Ramos (cell line): ENCODE measurements around the gene SPATA46.

Source experiments
- in situ Hi-C: fragments of 300-500 bp; cut with MboI; formaldehyde crosslinking; loops from one replicate; pipeline ENCODE4 v1.14.3; 2022; ENCODE audit warnings: low sequenced_read_pairs; ENCODE audit not compliant: unreplicated experiment

Gene SPATA46

GRCh38 chr1:162380061-162380846 is 3.6 kb upstream of the SPATA46 start:
- in situ Hi-C loops: no loop called here

GRCh38 chr1:162375463-162375862 is 1.2 kb downstream of the SPATA46 start:
- in situ Hi-C loops: no loop called here

- in situ Hi-C loops: no loop called here
Measured at GRCh38 chr1:162374406-162374805, 2.2 kb downstream of the SPATA46 start.

DNA sequence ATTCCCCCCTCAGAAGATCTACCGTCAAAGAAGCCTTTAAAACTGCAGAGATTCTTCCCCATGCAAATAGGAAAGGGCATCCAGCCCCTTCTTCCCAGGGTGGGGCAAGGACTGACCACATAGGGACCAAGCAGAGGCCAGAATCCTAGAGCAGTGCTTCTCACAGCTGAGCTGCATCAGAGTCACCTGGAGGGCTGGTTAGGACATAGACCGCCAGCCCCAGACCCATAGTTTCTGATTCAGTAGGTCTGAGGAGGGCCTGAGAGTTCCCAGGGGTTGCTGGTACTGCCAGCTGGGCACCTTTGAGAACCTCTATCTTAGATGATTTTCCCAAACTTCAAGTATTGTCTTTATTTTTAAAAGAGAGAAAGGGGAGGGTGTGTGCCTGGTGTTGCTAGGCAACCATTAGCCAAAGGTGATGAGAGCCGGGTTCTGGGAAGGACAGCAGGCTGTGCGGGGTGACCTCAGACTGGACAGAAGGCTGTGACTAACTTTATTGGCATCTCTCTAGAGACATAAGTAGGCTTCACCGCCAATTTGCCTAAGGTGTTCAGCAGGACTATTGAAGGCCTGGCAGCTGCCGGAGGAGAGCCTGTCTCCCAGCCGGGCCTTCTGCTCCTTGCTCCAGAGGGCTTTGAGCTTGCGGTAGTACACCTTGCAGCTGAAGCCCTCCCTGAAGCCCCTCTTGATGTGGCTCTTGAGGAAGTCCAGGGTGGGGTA is 3.0 kb downstream of the SPATA46 start:
- in situ Hi-C loops: no loop called here

GRCh38 chr1:162373072-162373427 is 3.6 kb downstream of the SPATA46 start:
- in situ Hi-C loops: no loop called here

DNA sequence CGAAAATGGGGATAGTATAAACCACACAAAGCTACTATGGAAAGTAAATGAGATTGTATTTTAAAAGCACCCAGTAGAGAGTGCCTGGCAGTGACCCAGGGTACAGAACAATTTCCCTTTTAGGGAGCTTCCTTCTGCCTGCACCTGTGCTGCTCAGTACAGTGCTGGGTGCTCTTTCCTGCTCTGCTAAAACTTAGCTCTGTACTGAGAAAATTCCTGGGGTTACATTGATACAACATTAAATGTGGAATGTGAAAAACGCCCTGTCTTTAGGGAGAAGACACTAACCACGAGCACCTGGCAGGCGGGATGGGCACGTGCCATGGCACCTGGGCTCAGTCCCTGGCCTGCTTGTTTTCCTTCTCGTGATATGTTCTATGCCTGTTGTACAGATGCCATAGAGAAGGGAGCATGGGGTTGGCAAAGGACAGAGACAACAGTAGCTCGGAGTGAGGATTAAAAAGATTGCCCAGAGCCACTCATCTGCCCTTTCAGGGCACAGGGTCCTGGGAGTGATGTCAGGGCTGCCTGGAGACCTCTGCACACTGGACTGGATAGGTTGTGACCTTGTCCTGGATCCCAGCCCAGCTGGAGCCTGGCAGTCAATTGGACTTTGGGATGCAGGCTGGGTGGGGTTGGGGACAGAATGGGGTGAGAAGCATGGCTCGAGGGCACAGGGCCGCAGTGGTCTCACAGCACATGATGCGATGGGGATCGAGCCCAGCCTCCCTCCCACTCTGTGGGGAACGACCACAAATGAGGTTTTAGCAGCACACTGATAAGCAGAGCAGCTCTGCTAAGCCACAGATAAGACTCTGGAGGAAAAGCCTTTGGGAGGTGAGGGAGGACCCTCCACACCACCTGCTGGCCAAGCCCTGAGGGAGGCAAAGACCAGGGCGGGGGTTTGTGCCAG is 4.2 kb downstream of the SPATA46 start:
- in situ Hi-C loops: no loop called here

GRCh38 chr1:162371611-162372010 is 5.0 kb downstream of the SPATA46 start:
- in situ Hi-C loops: no loop called here

DNA sequence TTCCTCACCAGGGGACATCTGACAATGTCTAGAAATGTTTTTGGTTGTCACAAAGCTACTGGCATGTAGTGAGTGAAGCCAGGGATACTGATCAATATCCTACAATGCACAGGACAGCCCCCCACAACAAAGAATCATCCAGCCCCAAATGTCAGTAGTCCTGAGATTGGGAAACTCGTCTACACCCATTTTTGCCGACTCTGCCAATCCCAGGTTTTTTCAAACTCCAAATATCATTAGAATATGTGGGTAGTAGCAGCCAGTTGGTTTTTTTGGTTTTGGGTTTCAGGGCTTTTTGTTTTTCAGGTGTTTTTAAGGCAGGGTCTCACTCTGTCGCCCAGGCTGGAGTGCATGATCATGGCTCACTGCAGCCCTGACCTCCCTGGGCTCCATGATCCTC is 5.9 kb downstream of the SPATA46 start:
- in situ Hi-C loops: no loop called here

DNA sequence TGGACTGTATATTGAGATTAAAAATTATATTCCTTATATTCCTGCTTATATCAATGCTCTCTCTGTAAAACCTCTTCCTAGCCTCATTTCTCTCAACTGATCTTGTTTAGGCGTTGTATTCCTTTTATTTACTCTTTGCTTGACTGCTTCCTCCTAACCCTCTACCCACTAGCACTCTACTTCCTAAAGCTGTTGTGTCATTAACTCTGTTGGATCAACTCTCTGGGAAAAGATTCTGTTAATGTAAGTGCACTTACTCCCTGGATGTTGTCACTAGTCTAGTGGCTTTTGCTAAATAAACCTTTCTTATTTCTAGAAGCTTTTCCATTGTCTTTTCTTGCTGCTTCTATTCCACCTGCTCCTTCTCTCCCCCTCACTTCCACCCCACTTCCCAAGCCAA is 6.5 kb downstream of the SPATA46 start:
- in situ Hi-C loops: no loop called here

GRCh38 chr1:162369571-162369970 is 7.1 kb downstream of the SPATA46 start:
- in situ Hi-C loops: no loop called here

DNA sequence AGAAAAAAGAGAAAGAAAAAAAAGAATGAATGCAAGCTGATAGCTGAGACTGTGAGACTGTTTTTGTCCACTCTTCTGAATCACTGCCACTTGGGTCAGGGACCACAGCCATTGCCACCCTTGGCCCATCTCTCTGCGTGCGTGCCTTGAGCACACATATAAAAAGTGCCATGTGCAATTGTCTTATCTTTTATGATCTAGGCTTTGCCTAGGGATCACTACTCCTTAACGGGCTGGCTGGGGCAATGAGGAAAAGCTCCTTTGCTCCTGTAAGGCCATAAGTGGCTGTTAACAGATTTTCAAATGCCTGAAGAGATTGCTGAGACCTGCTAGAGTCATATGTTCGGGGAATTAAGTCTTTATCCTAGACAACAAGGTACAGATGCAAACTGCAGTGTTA is 8.2 kb downstream of the SPATA46 start:
- in situ Hi-C loops: no loop called here

DNA sequence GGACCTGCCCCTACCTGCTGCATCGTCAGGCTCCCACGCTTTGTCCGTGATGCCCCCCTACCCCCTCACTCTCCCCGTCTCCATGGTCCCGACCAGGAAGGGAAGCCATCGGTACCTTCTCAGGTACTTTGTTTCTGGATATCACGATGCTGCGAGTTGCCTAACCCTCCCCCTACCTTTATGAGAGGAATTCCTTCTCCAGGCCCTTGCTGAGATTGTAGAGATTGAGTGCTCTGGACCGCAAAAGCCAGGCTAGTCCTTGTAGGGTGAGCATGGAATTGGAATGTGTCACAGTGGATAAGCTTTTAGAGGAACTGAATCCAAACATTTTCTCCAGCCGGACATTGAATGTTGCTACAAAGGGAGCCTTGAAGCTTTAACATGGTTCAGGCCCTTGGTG is 8.9 kb downstream of the SPATA46 start:
- in situ Hi-C loops: no loop called here

GRCh38 chr1:162367073-162367472 is 9.6 kb downstream of the SPATA46 start:
- in situ Hi-C loops: no loop called here

- in situ Hi-C loops: no loop called here
Measured at GRCh38 chr1:162366671-162367070, 10.0 kb downstream of the SPATA46 start.

- in situ Hi-C loops: no loop called here
Measured at GRCh38 chr1:162366149-162366548, 10.5 kb downstream of the SPATA46 start.

DNA sequence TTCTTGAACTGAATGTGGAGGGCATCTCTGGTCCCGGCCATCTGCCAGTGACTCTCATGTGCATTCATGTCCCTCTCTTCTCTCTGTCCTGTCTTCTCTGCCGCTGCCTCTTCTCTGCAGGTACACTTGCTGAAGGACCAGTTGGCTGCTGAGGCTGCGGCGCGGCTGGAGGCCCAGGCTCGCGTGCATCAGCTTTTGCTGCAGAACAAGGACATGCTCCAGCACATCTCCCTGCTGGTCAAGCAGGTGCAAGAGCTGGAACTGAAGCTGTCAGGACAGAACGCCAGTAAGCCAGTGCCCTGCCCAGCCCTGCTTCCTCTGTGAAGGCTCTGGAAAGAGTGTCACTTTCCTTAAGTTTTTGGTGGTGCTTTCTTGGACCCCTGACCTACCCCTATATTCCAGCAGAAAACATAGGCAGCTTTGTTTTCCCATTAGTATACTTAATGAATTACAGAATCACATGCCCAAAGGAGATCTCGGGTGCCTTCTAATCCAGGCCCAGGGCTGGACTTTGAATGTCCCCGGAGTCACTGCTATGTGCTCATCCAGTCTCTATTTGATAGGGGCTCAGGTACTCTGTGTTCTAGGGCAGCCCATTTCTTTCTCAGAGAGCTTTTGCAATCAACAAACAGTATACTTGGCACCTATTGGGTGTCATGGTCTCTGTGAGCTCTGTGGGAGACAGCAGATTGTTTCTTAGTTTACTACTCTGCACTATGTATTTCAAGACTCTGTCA is 11.2 kb downstream of the SPATA46 start:
- in situ Hi-C loops: no loop called here

GRCh38 chr1:162364498-162364897 is 12.2 kb downstream of the SPATA46 start:
- in situ Hi-C loops: no loop called here

DNA sequence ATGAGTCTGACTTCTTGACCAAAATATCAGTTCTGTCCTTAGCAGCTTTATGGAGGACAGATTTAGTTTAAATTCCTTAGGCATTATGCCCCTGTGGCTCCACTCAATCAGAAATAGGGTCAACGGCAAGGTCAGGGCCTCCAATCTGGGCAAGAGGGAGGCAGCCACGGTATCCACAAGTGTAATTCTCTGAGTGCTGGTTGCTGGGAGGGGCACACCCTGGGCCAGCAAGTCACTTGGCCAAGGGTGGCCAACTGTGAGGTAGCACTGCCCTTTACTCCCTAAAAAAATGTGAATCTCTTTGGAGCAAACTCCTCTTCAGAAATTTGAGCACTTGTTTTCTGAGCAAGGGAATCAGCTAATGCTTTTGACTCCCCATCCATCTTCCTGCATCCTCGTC is 12.8 kb downstream of the SPATA46 start:
- in situ Hi-C loops: no loop called here

DNA sequence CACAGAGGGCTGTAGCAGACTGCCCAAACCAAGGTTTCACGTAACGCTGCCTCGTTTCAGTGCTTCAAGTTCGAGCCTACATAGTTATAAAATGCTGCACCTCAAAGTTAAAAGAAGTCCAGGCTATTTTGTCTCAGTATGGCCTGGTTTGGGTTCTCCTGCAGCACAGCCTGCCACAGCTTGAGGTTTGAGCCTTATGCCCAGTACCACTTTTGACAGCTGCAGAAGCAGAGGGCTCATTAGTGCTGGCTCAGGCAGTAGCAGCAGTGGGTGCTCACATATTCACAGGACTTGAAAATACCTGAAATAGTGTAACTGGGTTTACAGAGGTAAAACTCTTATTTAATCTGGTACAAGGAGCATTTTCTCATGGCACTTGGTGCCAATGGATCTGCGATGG is 15.3 kb downstream of the SPATA46 start:
- in situ Hi-C loops: no loop called here

GRCh38 chr1:162360874-162361260 is 15.8 kb downstream of the SPATA46 start:
- in situ Hi-C loops: no loop called here
